GM18519 (cell line): ENCODE data around the gene NPIPA3.
"Not testable (repeated sequence)": the region's sequence is repeated elsewhere in the genome, so short reads cannot be mapped to it uniquely, and the experiment has no call there.

Experiments
- ATAC-seq: cut with Tn5 transposase; IDR thresholded peaks from one replicate; pipeline ENCODE4 v1.9.1; 2021; ENCODE audit warnings: mild to moderate bottlenecking, moderate library complexity; ENCODE audit not compliant: unreplicated experiment, low FRiP score

Gene NPIPA3

GRCh38 chr16:14703156-14704011 is at the start of gene NPIPA3:
Gene NPIPA3, plus strand, starts transcription at chr16:14703411. Its CDS starts 5,533 bp downstream, at chr16:14708944.
- peak; percentile 79 for ATAC-seq

DNA sequence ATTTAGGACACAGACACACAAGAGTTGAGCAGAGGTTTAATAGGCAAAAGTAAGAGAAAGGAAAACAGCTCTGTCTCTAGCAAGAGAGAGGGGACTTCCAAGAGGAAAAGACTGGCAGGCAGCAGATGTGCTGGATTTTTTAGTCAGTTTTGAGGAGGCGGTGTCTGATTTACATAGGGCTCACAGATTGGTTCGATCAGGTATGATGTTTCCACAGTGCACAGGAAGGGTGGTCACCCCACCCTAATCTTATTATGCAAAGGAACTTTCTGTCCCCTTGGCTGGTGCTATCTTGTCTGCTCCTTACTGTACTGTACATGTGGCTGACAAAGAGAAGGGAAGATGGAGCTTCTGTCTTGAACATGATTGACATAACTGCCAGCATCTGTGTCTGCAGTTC is 45.1 kb upstream of the NPIPA3 start:
- peak; percentile 75 for ATAC-seq

- ATAC-seq, result no peak
Measured at GRCh38 chr16:14667347-14668266, 35.6 kb upstream of the NPIPA3 start.

GRCh38 chr16:14668556-14669223 is 34.5 kb upstream of the NPIPA3 start:
- ATAC-seq, result no peak

- ATAC-seq, result no peak
Measured at GRCh38 chr16:14669776-14670175, 33.4 kb upstream of the NPIPA3 start.

- no peak for ATAC-seq
Measured at GRCh38 chr16:14672403-14672971, 30.7 kb upstream of the NPIPA3 start.

GRCh38 chr16:14676633-14677032 is 26.6 kb upstream of the NPIPA3 start:
- ATAC-seq, result no peak

- ATAC-seq, result no peak
Measured at GRCh38 chr16:14677627-14678026, 25.6 kb upstream of the NPIPA3 start.

GRCh38 chr16:14678748-14679497 is 24.3 kb upstream of the NPIPA3 start:
- no peak for ATAC-seq

GRCh38 chr16:14680396-14680795 is 22.8 kb upstream of the NPIPA3 start:
- not testable (repeated sequence) for ATAC-seq

DNA sequence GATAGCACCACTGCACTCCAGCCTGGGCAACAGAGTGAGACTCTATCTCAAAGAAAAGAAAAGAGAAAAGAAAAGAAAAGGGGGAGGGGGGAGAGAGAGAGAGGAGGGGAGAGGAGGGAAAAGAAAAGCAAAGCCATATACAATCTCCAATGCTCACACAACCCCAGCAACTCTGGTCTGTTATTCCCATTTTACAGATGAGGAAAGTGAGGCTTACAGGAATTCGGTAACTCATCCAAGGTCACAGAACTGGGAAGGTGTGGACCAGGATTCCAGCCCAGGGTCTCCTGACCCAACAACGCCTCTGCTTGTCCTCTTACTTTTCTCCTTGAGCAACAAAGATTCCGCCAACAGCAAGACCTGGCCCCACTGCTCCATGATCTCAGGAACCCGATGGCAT is 22.1 kb upstream of the NPIPA3 start:
- no peak for ATAC-seq

DNA sequence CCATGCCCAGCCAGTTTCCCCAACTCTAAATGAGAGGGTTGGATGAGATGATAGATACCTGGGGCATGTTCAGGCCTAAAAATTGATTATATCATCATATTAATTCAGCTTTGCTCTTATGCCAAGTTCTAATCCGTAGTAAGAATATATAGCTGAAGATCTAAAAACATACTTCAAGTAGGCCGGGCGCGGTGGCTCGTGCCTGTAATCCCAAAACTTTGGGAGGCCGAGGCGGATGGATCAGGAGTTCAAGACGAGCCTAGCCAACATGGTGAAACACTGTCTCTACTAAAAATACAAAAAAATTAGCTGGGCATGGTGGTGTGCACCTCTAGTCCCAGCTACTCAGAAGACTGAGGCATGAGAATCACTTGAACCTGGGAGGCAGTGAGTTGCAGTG is 21.1 kb upstream of the NPIPA3 start:
- ATAC-seq, result no peak

DNA sequence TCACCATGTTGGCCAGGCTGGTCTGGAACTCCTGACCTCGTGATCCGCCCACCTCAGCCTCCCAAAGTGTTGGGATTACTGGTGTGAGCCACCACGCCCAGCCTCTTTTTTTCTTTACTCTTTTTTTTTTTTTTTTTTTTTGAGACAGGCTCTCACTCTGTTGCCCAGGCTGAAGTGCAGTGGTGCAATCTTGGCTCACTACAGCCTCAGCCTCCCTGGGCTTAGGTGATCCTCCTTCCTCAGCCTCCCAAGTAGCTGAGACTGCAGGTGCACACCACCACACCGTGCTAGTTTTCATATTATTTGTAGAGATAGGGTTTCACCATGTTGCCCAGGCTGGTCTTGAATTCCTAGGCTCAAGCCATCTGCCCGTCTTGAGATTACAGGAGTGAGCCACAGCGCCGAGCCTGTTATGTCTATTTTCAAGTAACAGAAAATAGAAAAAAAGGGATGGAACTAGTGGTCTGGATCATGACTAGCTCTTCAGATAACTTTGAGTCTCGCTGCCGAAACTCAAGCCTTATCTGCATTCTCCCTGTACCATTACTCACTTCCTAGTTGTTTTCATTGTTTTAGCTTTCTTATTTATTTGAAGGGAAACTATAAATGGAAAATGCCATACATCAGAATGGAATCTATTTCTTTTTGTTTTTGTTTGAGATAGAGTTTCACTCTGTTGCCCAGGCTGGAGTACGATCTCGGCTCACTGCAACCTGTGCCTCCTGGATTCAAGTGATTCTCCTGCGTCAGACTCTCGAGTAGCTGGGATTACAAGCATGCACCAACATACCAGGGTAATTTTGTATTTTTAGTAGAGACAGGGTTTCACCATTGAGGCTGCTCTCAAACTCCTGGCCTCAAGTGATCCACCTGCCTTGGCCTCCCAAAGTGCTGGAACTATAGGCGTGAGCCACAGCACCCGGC is 17.1 kb upstream of the NPIPA3 start:
- ATAC-seq, result not testable (repeated sequence)

DNA sequence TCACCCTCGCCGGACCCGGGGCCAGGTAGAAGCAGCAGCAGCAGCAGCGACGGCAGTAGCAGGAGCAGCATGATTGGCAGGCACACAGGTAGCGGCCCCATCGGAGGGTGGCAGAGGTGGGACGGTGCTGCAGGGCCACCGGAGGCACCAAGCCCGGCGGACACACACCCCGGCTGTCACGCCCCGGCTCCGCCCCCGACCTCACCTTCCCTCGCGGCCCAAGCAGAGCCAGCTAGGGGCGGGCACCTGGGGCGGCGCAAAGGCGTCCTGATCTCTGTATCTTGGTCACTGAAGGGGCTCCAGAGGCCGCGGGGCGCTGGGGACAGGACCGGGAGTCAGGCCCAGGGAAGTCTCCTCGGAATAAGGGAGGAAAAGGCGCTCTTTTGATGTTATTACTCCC is 9.1 kb upstream of the NPIPA3 start, which contains the start of gene PLA2G10:
Gene PLA2G10 (minus strand): TSS at position 180 of the 400 bp plus-strand sequence. CDS start 79 bp downstream, at position 101.
- ATAC-seq, result not testable (repeated sequence)

- not testable (repeated sequence) for ATAC-seq
Measured at GRCh38 chr16:14701859-14702258, 1.4 kb upstream of the NPIPA3 start.

- ATAC-seq, result not testable (repeated sequence)
Measured at GRCh38 chr16:14702672-14703071, 539 bp upstream of the NPIPA3 start.

DNA sequence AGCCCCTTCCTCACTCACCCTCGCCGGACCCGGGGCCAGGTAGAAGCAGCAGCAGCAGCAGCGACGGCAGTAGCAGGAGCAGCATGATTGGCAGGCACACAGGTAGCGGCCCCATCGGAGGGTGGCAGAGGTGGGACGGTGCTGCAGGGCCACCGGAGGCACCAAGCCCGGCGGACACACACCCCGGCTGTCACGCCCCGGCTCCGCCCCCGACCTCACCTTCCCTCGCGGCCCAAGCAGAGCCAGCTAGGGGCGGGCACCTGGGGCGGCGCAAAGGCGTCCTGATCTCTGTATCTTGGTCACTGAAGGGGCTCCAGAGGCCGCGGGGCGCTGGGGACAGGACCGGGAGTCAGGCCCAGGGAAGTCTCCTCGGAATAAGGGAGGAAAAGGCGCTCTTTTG is 30.0 kb downstream of the NPIPA3 start:
- not testable (repeated sequence) for ATAC-seq

DNA sequence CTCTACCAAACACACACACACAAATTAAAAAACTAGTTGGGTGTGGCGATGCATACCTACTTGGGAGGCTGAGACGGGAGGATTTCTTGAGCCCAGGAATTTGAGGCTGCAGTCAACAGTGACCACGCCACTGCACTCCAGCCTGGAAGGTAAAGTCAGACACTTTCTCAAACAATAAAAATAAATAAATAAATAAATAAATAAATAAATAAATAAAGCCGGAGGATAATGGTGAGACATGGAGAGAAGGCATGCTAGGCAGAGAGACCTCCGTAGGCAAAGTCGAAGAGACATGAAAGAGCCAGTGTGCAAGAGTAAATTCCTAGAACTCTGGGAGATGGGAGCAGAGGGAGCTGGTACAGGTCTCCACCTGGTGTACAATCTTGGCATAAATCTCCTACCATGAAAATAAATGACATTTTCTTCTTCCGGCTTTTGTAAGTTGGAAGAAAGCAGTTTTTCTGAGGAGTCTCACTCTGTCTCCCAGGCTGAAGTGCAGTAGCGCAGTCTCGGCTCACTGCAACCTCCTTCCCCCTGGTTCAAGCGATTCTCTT is 37.7 kb downstream of the NPIPA3 start:
- not testable (repeated sequence) for ATAC-seq
